ENCODE measurements around the gene IGF2BP2.

DNA sequence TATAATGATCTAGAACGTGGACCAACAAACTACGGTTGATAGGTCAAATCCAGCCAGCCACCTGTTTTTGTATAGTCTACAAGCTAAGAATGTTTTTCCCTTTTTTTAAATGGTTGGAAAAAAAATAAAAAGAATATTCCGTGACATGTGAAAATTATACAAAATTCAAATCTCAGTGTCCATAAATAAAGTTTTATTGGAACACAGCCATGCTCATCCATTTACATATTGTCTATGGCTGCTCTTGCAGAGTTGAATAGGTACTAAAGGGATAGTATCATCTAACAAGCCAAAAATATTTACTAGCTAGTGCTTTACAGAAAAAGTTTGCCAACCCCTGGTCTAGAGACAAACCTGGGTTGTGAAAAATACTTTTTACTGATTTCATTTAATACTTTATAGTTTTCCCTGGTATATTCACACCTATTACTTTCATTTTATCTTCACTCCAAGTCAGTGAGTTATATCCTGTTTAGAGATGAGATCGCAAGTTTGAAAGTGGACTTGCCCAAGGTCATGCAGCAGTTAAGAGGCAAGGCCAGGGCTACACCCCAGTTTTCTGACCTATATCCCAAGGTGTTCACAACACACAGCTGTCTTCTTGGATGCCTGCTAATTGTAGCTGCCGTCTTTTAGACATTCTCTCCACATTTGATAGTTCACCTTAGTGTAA, 58.4 kb downstream of the IGF2BP2 start:
- no peak for TF ChIP-seq CTCF (conservative IDR thresholded peaks at IDR 0.05; ENCODE audit: low read depth, low read length)
- no peak for TF ChIP-seq EZH2 (IDR thresholded peaks at IDR 0.05; ENCODE audit: borderline replicate concordance, low read depth, low read length, poor library complexity, severe bottlenecking)

Measured in A673 (cell line).